ENCODE data around the gene MICAL3. TPM values are rescaled to one million over a fixed set of nuclear protein-coding genes. Genes with fewer than 3 reads are reported as not detected.

Gene MICAL3
- total and polyA plus RNA-seq, 9 of the 15 experiments (the other 6 are each of a cell fraction or from before 2014, with no cell fraction given) = 0.53 to 32.1 (median 12.3) TPM

DNA sequence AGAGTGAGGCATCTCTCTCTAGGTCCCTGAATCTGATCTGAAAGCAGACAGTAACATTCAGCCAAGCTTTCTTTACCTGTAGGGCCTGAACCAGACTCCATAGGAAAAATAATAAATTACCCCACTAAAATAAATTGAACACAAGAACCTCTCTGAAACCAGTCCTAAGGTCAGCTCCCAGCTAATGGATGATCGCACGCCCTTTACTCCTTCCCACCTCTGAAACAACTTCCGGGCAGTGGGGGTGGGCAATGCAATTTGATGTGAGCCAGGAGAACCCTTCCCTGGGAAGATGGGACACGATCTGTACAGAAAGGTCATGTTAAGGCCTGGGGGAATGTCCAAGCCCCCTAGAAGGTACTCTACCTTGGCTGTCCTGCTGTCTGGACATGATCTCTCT, 71.2 kb downstream of the MICAL3 start:
- FAIRE-seq = no peak
- H2AFZ ChIP-seq (ENCODE audit: low read depth, low read length) = no peak overlapping the region
- H3K9ac ChIP-seq (ENCODE audit: insufficient read depth in 1 of 2, low read depth in 2 of 2, low read length in 2 of 2) = no peak overlapping the region
- in situ Hi-C loops (cut with MboI) (no loop called here), intact Hi-C loops (cut with micrococcal nuclease) (no loop called here)
- H4K20me1 ChIP-seq (replicated peaks; ENCODE audit: control insufficient read depth, insufficient read depth, low read length) = peaks cover 37% of the 10 kb centered on the region
- no peaks in the 10 kb centered on the region for H3K9me3 ChIP-seq (replicated peaks; ENCODE audit: control insufficient read depth, insufficient read depth, low read depth, low read length)
- DNase-seq (ENCODE audit: extremely low read depth in 1 of 4, low spot score in 3 of 4) = no peak
- no peaks in the 10 kb centered on the region for H3K9me1 ChIP-seq (ENCODE audit: control insufficient read depth, insufficient read depth, low read length)
- H3K4me2 ChIP-seq (ENCODE audit: insufficient read depth, low read length) = no peak overlapping the region
- no peaks in the 10 kb centered on the region for H3K27me3 ChIP-seq (ENCODE audit: control insufficient read depth in 2 of 2, insufficient read depth in 2 of 2, low read length in 2 of 2)
- no TSS peak for BruUV-seq (replicated peaks)
- no peaks in the 10 kb centered on the region for H3K36me3 ChIP-seq (ENCODE audit: control insufficient read depth, insufficient read depth, low read length)
- H3K4me3 ChIP-seq = no peak overlapping the region
- H3K27ac ChIP-seq (ENCODE audit: extremely low read depth, low read depth, low read length) = no peak overlapping the region
- CTCF ChIA-PET (ENCODE audit: low intra/inter-chr PET ratio) = no interaction called here
- POLR2A ChIA-PET = interaction anchor here (1.3 to 1.4 kb wide), 2 partner anchors 12 to 14 kb away, joined by 3 to 11 read pairs; no protein-coding TSS in a partner anchor
- WGBS (ENCODE audit: insufficient coverage, low coverage, missing lambda C conversion rate) = 74% methylated on average over 4 of the region's 4 CpGs
- peaks cover 0 to 1% of the 10 kb centered on the region in 2 experiments; a peak in 4 of 5 replicates for H3K4me1 ChIP-seq (replicated peaks in 1 of 2; ENCODE audit: control insufficient read depth in 2 of 2, insufficient read depth in 2 of 2, low read length in 2 of 2)
- H3K79me2 ChIP-seq (ENCODE audit: control insufficient read depth, insufficient read depth, low read length) = peaks cover 22% of the 10 kb centered on the region; the same call in 2 of the 3 replicates
- ATAC-seq = no peak
- TF ChIP-seq ZNF311 (CRISPR knock-in tag; IDR thresholded peaks at IDR 0.05) (no peak), SMAD3 (CRISPR knock-in tag; conservative IDR thresholded peaks at IDR 0.05) (no peak), POLR2A (conservative IDR thresholded peaks at IDR 0.05) (no peak), MAFF (IDR thresholded peaks at IDR 0.05; ENCODE audit: low read length) (no peak), MYNN (IDR thresholded peaks at IDR 0.05) (no peak), MYNN (CRISPR knock-in tag; IDR thresholded peaks at IDR 0.05) (no peak), IFI16 (CRISPR knock-in tag; IDR thresholded peaks at IDR 0.05) (no peak), POLR3G (IDR thresholded peaks at IDR 0.05; ENCODE audit: extremely low read depth, insufficient read length, insufficient replicate concordance) (no peak)
- TF ChIP-seq, protein P1, sequence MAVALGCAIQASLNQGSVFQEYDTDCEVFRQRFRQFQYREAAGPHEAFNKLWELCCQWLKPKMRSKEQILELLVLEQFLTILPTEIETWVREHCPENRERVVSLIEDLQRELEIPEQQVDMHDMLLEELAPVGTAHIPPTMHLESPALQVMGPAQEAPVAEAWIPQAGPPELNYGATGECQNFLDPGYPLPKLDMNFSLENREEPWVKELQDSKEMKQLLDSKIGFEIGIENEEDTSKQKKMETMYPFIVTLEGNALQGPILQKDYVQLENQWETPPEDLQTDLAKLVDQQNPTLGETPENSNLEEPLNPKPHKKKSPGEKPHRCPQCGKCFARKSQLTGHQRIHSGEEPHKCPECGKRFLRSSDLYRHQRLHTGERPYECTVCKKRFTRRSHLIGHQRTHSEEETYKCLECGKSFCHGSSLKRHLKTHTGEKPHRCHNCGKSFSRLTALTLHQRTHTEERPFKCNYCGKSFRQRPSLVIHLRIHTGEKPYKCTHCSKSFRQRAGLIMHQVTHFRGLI (CRISPR knock-in tag; IDR thresholded peaks at IDR 0.05) = no peak
- TF ChIP-seq, protein P2, sequence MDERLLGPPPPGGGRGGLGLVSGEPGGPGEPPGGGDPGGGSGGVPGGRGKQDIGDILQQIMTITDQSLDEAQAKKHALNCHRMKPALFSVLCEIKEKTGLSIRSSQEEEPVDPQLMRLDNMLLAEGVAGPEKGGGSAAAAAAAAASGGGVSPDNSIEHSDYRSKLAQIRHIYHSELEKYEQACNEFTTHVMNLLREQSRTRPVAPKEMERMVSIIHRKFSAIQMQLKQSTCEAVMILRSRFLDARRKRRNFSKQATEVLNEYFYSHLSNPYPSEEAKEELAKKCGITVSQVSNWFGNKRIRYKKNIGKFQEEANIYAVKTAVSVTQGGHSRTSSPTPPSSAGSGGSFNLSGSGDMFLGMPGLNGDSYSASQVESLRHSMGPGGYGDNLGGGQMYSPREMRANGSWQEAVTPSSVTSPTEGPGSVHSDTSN (CRISPR knock-in tag; IDR thresholded peaks at IDR 0.05; ENCODE audit: low read depth) = no peak
- TF ChIP-seq, protein P2 (tag; conservative IDR thresholded peaks at IDR 0.05; ENCODE audit: low read depth) = no peak
- TF ChIP-seq, protein P3, sequence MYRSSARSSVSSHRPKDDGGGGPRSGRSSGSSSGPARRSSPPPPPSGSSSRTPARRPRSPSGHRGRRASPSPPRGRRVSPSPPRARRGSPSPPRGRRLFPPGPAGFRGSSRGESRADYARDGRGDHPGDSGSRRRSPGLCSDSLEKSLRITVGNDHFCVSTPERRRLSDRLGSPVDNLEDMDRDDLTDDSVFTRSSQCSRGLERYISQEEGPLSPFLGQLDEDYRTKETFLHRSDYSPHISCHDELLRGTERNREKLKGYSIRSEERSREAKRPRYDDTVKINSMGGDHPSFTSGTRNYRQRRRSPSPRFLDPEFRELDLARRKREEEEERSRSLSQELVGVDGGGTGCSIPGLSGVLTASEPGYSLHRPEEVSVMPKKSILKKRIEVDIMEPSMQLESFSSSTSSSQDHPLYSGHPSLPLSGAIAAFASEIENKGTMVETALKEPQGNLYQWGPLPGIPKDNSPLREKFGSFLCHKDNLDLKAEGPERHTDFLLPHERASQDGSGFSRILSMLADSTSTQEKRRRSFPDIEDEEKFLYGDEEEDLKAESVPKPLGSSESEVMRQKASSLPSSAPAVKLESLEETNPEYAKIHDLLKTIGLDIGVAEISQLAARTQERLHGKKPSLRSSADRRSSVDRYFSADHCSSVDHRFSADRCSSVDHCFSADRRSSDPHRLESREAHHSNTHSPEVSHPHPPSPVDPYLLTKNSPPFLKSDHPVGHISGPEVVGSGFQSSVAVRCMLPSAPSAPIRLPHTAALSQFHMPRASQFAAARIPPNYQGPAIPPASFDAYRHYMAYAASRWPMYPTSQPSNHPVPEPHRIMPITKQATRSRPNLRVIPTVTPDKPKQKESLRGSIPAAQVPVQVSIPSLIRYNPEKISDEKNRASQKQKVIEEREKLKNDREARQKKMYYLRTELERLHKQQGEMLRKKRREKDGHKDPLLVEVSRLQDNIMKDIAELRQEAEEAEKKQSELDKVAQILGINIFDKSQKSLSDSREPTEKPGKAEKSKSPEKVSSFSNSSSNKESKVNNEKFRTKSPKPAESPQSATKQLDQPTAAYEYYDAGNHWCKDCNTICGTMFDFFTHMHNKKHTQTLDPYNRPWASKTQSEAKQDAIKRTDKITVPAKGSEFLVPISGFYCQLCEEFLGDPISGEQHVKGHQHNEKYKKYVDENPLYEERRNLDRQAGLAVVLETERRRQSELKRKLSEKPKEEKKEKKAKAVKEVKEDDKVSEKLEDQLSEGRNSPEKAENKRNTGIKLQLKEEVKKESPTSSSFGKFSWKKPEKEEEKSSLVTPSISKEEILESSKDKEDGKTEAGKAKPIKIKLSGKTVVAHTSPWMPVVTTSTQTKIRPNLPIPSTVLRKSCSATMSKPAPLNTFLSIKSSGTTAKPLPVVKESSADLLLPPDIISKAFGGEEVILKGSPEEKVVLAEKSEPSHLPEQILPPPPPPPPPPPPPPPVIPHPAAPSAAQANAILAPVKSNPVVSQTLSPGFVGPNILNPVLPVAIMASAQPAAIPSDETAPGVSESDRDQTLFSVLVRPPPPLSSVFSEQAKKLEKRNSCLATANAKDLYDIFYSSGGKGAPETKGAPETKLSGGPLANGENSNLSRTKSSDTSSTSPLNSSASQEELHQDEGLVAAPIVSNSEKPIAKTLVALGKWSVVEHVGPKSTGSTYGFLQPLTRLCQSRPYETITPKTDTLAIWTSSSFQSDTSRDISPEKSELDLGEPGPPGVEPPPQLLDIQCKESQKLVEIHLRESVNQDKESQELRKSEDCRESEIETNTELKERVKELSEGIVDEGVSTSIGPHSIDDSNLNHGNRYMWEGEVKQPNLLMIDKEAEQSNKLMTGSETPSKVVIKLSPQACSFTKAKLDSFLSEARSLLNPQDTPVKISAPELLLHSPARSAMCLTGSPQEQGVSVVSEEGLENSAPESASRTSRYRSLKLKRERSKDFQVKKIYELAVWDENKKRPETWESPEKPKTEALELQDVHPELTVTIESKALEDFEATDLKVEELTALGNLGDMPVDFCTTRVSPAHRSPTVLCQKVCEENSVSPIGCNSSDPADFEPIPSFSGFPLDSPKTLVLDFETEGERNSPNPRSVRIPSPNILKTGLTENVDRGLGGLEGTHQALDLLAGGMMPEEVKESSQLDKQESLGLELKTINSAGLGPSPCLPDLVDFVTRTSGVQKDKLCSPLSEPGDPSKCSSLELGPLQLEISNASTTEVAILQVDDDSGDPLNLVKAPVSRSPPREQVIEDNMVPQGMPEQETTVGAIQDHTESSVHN (IDR thresholded peaks at IDR 0.05; ENCODE audit: borderline replicate concordance in 1 of 2, low read depth in 1 of 2) = no peak

Measured in K562 (cell line).